GM12864 (cell line): ENCODE measurements around the gene FAM161B.
"Not testable (repeated sequence)": the region's sequence is repeated elsewhere in the genome, so short reads cannot be mapped to it uniquely, and the experiment has no call there.

Source experiments
- DNase-seq: peaks from one replicate; pipeline ENCODE4 v3.0.0-alpha.2; 2011; ENCODE audit warnings: low read depth
- H3K4me3 ChIP-seq: 2 replicates; pipeline ENCODE4 v1.5.1; 2011; ENCODE audit warnings: mild to moderate bottlenecking, low read depth, low read length, control low read depth
- CTCF ChIP-seq: IDR thresholded peaks from 2 replicates; pipeline ENCODE4 v1.5.1; 2011; ENCODE audit warnings: low read depth, mild to moderate bottlenecking, moderate library complexity, low read length, control low read depth, inconsistent platforms; ENCODE audit errors: missing control alignments

FAM161B gene

GRCh38 chr14:73909681-73910080 is 40.2 kb downstream of the FAM161B start:
- no peak for DNase-seq
- no peak for TF ChIP-seq CTCF

GRCh38 chr14:73903028-73903427 is 46.9 kb downstream of the FAM161B start:
- TF ChIP-seq CTCF: no peak
- no peak for DNase-seq
- no peak overlapping the region for H3K4me3 ChIP-seq

More at GRCh38 chr14:73909681-73910080, 40.2 kb downstream of the FAM161B start:
- no peak overlapping the region for H3K4me3 ChIP-seq

- no peak overlapping the region for H3K4me3 ChIP-seq
- DNase-seq: no peak
- no peak for TF ChIP-seq CTCF
These were observed 53.4 kb downstream of the FAM161B start for GRCh38 chr14:73896521-73896920.

DNA sequence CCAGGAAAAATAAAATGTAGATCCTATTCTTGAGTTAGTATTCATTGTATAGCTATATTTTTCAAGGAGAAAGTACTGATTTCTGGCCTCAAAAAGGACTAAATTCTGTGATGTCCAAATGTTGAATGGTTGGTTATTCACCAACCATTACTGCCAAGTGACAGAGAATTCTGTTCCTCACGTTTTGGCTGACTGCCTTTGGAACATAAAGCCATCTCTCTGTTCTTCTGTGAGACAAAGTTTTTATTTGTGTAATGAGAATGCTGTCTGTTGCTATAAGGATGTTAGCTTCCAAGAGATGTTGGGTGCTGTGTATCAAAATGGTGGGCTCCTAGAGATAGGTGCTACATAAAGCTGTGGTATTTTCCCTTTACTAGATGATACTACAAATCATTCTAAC is 54.0 kb downstream of the FAM161B start:
- TF ChIP-seq CTCF: no peak
- no peak for DNase-seq
- no peak overlapping the region for H3K4me3 ChIP-seq

GRCh38 chr14:73894180-73894687 is 55.7 kb downstream of the FAM161B start:
- H3K4me3 ChIP-seq, DNase-seq: not testable (repeated sequence)

DNA sequence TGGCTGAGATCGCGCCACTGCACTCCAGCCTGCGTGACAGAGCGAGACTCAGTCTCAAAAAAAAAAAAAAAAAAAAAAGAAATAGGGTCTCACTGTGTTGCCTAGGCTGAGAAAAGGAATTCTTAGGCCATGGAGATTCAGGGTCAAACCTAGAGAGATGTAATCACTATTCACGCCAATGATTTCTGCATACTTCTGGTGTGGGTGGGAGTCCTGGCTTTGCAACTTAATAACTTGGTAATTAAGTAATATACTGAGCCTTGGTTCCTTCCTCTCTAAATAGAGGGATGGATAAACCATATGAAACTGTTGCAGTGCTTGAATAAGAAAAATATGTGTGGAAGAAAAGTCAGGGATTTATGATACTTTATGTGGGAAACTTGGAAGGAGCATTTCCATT is 60.5 kb downstream of the FAM161B start:
- H3K4me3 ChIP-seq: no peak overlapping the region
- DNase-seq: no peak
- TF ChIP-seq CTCF: no peak

GRCh38 chr14:73888971-73889370 is 60.9 kb downstream of the FAM161B start:
- TF ChIP-seq CTCF: no peak
- no peak overlapping the region for H3K4me3 ChIP-seq
- no peak for DNase-seq

DNA sequence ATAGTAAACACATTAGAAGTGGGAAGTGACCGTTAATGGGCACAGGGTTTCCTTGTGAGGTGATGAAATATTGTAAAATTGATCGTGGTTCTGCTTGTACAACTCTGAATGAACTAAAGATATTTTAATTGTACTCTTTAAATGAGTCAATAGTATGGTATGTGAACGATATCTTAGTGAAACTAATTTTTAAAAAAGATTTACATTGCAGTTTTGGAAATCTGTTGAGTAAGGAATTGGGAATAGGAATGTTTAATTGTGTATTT is 61.5 kb downstream of the FAM161B start:
- DNase-seq: no peak
- peak overlapping the region; percentile 62; the same call in 1 of the 2 replicates for H3K4me3 ChIP-seq
- TF ChIP-seq CTCF: no peak
